GM19438 (cell line): ENCODE measurements around the gene OTOGL.
"Not testable (repeated sequence)": the region's sequence is repeated elsewhere in the genome, so short reads cannot be mapped to it uniquely, and the experiment has no call there.

Experiments
- ATAC-seq: cut with Tn5 transposase; IDR thresholded peaks from one replicate; pipeline ENCODE4 v1.9.1; 2021; ENCODE audit warnings: low read depth; ENCODE audit not compliant: unreplicated experiment

Gene OTOGL

DNA sequence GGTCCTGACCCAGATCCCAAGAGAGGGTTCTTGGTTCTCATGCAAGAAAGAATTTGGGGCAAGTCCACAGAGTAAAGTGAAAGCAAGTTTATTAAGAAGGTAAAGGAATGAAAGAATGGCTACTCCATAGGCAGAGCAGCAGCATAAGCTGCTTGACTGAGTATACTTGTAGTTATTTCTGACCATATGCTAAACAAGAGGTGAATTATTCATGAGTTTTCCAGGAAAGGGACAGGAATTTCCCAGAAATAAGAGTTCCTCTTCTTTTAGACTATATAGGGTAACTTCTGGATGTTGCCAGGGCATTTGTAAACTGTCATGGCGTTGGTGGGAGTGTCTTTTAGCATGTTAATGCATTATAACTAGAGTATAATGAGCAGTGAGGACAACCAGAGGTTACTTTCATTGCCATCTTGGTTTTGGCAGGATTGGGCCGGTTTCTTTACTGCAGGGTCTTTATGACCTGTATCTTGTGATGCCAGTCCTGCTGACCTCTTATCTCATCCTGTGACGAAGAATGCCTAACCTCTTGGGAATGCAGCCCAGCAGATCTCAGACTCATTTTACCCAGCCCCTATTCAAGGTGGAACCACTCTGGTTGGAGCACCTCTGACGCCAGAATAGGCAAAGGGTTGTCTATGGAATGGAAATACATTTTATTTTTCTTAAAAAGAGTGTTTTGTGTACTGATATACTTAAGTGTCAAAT, 113.8 kb downstream of the OTOGL start:
- no peak for ATAC-seq

DNA sequence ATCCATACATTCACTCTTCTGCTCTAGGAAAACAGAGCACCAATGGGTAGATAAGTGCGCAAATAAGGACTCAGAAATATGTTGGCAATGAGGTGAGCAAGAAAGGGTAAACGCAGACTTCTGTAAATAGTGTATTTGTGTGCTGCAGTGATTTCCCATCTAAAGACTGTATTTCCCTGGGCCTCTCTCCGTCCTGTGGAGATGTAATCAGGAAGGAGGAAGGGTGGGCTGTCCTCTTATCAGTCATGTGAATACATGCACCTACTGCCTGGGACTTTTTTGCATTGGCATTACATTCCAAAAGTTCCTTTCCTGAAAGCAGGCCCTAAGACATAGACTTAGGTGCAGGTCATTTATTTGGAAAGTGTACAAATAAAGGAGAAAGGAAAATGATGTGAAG, 114.5 kb downstream of the OTOGL start:
- ATAC-seq = no peak

- no peak for ATAC-seq
These were observed 117.7 kb downstream of the OTOGL start for GRCh38 chr12:80217011-80217535.

DNA sequence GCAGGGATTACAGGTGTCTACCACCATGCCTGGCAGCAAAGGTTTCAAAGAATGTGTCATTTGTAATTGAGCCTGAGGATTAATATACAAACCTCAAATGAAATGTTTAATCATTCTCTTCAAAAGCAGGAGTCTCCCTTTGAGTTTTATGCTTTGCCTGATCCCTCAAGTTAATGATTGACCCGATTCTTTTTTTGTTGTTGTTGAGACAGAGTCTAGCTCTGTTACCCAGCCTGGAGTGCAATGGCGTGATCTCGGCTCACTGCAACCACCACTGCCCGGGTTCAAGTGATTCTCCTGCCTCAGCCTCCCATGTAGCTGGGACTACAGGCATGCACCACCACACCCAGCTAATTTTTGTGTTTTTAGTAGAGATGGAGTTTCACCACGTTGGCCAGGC, 119.6 kb downstream of the OTOGL start:
- ATAC-seq = not testable (repeated sequence)

DNA sequence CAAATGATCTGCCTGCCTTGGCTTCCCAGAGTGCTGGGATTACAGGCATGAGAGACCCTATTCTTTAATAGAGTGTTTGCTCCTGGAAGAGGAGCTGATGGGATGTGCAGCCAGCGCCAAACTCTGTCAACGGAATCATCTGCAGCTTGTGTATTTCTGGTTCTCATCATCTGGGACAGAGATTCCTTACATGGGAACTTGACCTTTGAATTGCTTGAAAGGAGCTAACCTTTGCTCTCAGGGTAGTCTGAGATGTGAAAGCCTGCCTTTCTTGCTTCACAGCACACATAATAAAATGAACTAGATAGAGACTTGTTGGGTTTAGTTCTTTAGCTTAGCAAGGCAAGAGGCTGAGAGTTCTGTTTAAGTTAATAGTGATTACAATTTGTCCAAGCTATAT, 120.0 kb downstream of the OTOGL start:
- no peak for ATAC-seq

DNA sequence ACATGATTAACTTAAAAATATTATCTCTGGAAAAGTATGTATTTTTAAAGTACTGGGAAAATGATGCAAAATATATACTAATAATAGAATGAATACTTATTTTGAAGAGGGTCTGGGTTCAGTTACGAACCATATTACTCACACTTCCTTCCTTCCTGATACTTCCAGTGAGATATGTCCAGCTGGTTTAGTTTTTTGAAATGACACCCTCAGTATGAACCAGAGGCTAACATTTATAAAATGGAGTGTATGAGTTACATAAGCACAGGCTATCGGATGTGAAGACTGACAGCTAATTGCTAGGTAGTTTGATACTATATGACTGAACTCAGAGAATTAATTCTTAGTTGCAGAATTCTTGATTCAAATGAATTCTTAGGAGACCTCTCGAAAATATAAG, 122.9 kb downstream of the OTOGL start:
- no peak for ATAC-seq

GRCh38 chr12:80226576-80226975, 127.2 kb downstream of the OTOGL start:
- ATAC-seq = no peak

DNA sequence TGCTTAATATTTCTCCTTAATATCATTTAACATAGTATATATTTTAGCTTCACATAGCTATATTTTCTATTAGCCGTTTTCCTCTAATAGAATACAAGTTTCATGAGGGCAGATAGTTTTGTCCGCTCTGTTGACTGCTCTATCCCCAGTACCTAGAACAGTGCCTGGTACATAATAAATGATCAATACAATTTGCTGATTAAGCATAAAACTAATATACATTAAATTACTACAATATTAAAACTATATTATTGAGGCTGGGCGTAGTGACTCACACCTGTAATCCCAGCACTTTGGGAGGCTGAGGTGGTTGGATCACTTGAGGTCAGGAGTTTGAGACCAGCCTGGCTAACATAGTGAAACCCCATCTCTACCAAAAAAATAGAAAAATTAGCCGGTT, 128.6 kb downstream of the OTOGL start:
- not testable (repeated sequence) for ATAC-seq

DNA sequence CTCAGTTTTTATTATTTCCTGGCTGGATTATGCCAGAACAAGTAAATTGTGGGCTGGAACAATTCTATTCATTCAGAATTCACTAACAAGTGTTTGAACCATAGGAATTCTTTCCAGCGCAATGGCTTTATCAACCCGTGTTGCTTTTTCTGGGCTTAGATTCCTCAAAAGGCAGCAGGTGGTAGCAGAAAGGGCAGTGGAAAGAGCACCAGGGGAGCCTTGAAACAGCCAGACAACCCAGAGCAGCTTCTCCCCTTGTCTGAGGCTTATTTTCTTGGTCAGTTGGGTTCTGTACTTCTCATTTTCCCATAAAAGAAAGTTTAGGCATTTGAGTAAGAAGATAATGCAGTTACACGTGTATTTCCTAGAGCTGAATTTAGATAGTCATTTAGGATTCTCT, 130.7 kb downstream of the OTOGL start:
- ATAC-seq = no peak

- ATAC-seq = no peak
These were observed 133.5 kb downstream of the OTOGL start for GRCh38 chr12:80232837-80233236.

DNA sequence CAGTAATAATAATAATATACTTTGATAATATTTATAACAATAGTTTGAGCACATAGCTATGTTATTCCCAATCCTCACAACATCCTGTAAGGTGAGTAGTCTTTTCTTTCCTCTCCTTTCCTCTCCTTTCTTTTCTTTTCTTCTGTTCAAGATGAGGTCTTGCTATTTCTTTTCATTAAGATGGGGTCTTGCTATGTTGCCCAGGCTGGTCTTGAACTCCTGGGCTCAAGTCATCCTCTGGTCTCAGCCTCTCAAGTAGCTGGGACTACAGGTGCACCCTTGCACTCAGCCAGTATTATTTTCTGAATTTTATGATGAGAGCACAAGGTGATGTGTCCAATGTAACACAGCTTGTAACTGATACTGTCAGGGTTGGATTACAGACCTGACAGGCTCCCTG, 134.6 kb downstream of the OTOGL start:
- no peak for ATAC-seq

DNA sequence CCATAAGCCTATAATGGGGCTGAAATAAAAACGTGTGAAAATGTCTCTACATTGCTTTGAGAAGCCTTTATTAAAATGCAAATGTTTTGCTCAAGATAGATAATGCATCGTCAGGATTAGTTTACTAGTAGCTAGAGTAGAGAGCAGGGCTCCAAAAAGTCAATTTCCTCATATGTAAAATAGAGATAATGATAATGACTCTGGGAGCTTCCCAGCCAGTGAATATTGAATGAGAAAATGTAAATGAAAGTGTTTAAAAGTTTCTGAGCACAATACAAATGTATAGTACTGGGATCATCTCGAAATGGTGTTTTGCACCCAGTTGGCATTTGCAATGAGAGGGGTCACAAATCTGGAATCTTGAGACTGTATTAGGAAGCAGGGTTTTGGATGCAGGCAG, 135.3 kb downstream of the OTOGL start:
- no peak for ATAC-seq

DNA sequence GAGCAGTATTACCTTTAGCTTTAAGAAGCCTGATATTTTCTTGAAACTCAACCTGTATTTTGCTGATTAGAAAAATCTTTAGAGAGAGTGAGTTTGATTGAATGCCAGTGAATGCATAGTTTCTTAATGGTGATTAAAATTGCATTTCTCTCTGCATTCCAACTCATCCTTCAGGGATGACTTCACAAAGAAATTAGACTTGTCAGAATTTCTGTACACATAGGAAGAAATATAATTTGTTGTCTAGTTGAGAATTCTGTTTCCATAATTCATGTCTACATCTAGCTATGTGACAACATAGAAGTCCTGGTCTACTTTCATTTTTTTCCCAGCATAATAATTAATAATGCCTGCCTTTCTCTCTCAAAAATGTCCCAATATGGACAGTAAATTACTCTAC, 136.6 kb downstream of the OTOGL start:
- ATAC-seq = no peak

- no peak for ATAC-seq
These were observed 140.5 kb downstream of the OTOGL start for GRCh38 chr12:80239867-80240266.

DNA sequence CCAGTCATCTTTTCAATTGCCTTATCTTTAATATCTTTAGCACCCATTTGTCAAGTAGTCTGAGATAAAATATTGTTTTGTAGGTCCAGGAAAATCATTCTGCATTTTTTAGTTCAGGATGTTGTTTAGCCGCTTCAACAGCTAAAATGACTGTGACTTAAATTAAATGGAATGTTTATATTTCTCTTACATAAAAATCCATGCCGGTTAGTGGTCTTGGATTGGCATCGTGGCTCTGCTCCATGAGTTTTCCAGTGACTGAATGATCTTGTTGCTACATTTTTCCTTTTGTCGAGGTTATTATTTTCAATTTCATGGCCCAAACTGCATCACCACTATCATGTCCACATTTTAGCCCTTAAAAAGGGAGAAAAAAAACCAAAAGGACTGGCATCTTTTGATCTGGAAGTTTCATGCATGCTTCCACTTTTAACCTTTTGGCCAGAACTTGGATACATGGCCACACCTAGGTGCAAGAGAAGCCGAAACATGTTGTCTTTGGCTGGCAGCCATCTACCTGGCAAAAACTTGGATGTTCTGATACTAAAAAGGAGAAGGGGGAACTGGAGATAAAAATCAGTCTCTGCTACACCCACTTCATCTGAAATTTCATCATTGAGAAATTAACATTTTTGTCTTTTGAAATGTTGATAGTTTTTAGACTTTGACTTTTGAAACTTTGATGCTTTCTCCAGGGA, 142.4 kb downstream of the OTOGL start:
- ATAC-seq = no peak

DNA sequence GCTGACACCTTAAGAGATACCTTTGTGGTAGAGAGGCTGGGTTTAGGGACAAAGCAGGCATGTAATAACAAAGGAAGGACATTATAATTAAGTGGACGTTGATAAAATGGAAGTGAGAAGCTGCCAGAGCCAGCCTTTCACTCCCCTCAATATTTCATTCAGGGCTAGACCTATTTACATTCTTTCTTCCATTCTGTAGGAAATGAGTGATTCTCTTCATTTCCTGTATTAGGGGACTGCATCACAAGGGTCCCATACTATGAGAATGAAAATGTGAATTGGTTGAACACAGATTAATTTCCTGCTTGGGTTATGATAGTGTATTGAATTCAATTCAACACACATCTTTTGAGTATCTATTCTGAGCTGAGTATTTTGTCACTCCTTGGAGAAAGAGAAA, 143.0 kb downstream of the OTOGL start:
- no peak for ATAC-seq

GRCh38 chr12:80249581-80249980, 150.2 kb downstream of the OTOGL start:
- not testable (repeated sequence) for ATAC-seq

- ATAC-seq = no peak
These were observed 158.6 kb downstream of the OTOGL start for GRCh38 chr12:80257920-80258319.

- ATAC-seq = no peak
These were observed 160.9 kb downstream of the OTOGL start for GRCh38 chr12:80260269-80260668.

GRCh38 chr12:80261403-80261802, 162.1 kb downstream of the OTOGL start:
- ATAC-seq = no peak

DNA sequence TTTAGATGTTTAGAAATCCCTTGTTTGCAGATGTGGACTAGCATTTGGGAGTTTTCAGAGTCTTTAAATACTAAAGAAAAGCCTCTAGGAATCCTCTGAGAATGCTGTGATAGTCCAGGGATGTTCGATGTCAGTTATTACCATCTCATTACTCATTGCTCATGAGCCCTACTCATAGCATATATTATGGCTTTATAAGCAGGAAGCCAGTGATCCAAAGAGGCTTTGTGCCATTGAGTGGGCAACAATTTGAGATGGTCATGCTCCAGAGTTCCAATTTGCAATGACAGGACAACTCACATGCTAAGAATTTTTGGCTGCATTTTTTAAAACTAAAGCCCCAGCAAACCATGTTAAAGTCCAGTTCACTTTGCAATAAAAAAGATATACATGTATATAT, 163.0 kb downstream of the OTOGL start:
- no peak for ATAC-seq

GRCh38 chr12:80262771-80263170, 163.4 kb downstream of the OTOGL start:
- ATAC-seq = no peak
